Mucosa of rectum (tissue), 2 donors: ENCODE data around the gene MON1B.

Source experiments
- H3K27ac ChIP-seq, 2 donors: one replicate each; pipeline ENCODE4 v1.7.0; 2013; ENCODE audit warnings: inconsistent platforms in 2 of 2, low read depth in 2 of 2, low read length in 2 of 2
- H3K27me3 ChIP-seq, 2 donors: one replicate each; pipeline ENCODE4 v1.7.0; 2013; ENCODE audit warnings: low read length in 2 of 2; ENCODE audit not compliant: control insufficient read depth in 2 of 2, insufficient read depth in 2 of 2
- H3K36me3 ChIP-seq, 2 donors: one replicate each; pipeline ENCODE4 v1.7.0; 2013; ENCODE audit warnings: low read length in 2 of 2; ENCODE audit not compliant: control insufficient read depth in 2 of 2, insufficient read depth in 2 of 2
- H3K4me1 ChIP-seq, 2 donors: one replicate each; pipeline ENCODE4 v1.7.0; 2013; ENCODE audit warnings: low read length in 2 of 2, mild to moderate bottlenecking in 1 of 2; ENCODE audit not compliant: control insufficient read depth in 2 of 2, insufficient read depth in 2 of 2
- H3K4me3 ChIP-seq, 2 donors: one replicate each; pipeline ENCODE4 v1.7.0; 2013; ENCODE audit warnings: low read length in 2 of 2
- H3K9ac ChIP-seq, 2 donors: one replicate each; pipeline ENCODE4 v1.7.0; 2013; ENCODE audit warnings: low read length in 2 of 2, low read depth in 1 of 2, mild to moderate bottlenecking in 1 of 2
- H3K9me3 ChIP-seq, 2 donors: one replicate each; pipeline ENCODE4 v1.7.0; 2013; ENCODE audit warnings: low read length in 2 of 2; ENCODE audit not compliant: control insufficient read depth in 2 of 2
- donor health status: healthy.
- donor health status: Normal muscosa, but diverticular disease.

Gene MON1B

GRCh38 chr16:77213542-77214106, 22.6 kb downstream of the MON1B start:
- Histone ChIP-seq H3K27ac (no peak overlapping the region), H3K9ac (no peak overlapping the region), H3K27me3 (no peaks in the 10 kb centered on the region), H3K36me3 (no peaks in the 10 kb centered on the region), H3K4me1 (peaks cover 0 to 3% of the 10 kb centered on the region in 2 donors), H3K9me3 (no peaks in the 10 kb centered on the region), H3K4me3 (no peak overlapping the region)

GRCh38 chr16:77214411-77215138, 23.6 kb downstream of the MON1B start:
- Histone ChIP-seq H3K9ac (no peak overlapping the region), H3K4me3 (no peak overlapping the region), H3K27me3 (no peaks in the 10 kb centered on the region), H3K27ac (no peak overlapping the region), H3K9me3 (no peaks in the 10 kb centered on the region), H3K4me1 (peaks cover 0 to 3% of the 10 kb centered on the region in 2 donors), H3K36me3 (no peaks in the 10 kb centered on the region)

- Histone ChIP-seq H3K9ac (no peak overlapping the region), H3K27me3 (no peaks in the 10 kb centered on the region), H3K27ac (no peak overlapping the region), H3K36me3 (no peaks in the 10 kb centered on the region), H3K4me1 (no peaks in the 10 kb centered on the region), H3K4me3 (no peak overlapping the region), H3K9me3 (no peaks in the 10 kb centered on the region)
These were observed 28.4 kb downstream of the MON1B start for GRCh38 chr16:77219437-77219836.

GRCh38 chr16:77220427-77220826, 29.4 kb downstream of the MON1B start:
- Histone ChIP-seq H3K36me3 (no peaks in the 10 kb centered on the region), H3K9ac (no peak overlapping the region), H3K27me3 (no peaks in the 10 kb centered on the region), H3K27ac (no peak overlapping the region), H3K4me1 (no peaks in the 10 kb centered on the region), H3K9me3 (no peaks in the 10 kb centered on the region), H3K4me3 (no peak overlapping the region)

GRCh38 chr16:77221482-77221881, 30.5 kb downstream of the MON1B start:
- Histone ChIP-seq H3K36me3 (no peaks in the 10 kb centered on the region), H3K27me3 (peaks cover 0 to 2% of the 10 kb centered on the region in 2 donors), H3K9ac (no peak overlapping the region), H3K4me1 (no peaks in the 10 kb centered on the region), H3K4me3 (no peak overlapping the region), H3K9me3 (no peaks in the 10 kb centered on the region), H3K27ac (no peak overlapping the region)

- Histone ChIP-seq H3K9me3 (no peaks in the 10 kb centered on the region), H3K4me1 (no peaks in the 10 kb centered on the region), H3K36me3 (no peaks in the 10 kb centered on the region), H3K9ac (no peak overlapping the region), H3K27me3 (peaks cover 0 to 2% of the 10 kb centered on the region in 2 donors), H3K27ac (no peak overlapping the region), H3K4me3 (no peak overlapping the region)
These were observed 32.2 kb downstream of the MON1B start for GRCh38 chr16:77223184-77223583.

GRCh38 chr16:77225182-77225581, 34.2 kb downstream of the MON1B start:
- Histone ChIP-seq H3K27ac (no peak overlapping the region), H3K36me3 (no peaks in the 10 kb centered on the region)

GRCh38 chr16:77227745-77228144, 36.8 kb downstream of the MON1B start:
- H3K27ac ChIP-seq: no peak overlapping the region
- no peak overlapping the region for H3K4me3 ChIP-seq
- peaks cover 0 to 2% of the 10 kb centered on the region in 2 donors for H3K27me3 ChIP-seq
- H3K36me3 ChIP-seq: no peaks in the 10 kb centered on the region
- no peak overlapping the region for H3K9ac ChIP-seq
- H3K9me3 ChIP-seq: no peaks in the 10 kb centered on the region
- no peaks in the 10 kb centered on the region for H3K4me1 ChIP-seq

More at GRCh38 chr16:77225182-77225581, 34.2 kb downstream of the MON1B start:
- Histone ChIP-seq H3K4me1 (no peaks in the 10 kb centered on the region), H3K27me3 (peaks cover 0 to 2% of the 10 kb centered on the region in 2 donors), H3K9me3 (no peaks in the 10 kb centered on the region), H3K4me3 (no peak overlapping the region), H3K9ac (no peak overlapping the region)

- Histone ChIP-seq H3K9ac (no peak overlapping the region), H3K4me3 (no peak overlapping the region), H3K27ac (no peak overlapping the region), H3K27me3 (peaks cover 3 to 4% of the 10 kb centered on the region in 2 donors), H3K36me3 (no peaks in the 10 kb centered on the region), H3K4me1 (peaks cover 0 to 2% of the 10 kb centered on the region in 2 donors), H3K9me3 (no peaks in the 10 kb centered on the region)
These were observed 40.1 kb downstream of the MON1B start for GRCh38 chr16:77231047-77231446.

GRCh38 chr16:77233799-77234519, 43.0 kb downstream of the MON1B start:
- Histone ChIP-seq H3K9ac (no peak overlapping the region), H3K4me1 (peaks cover 0 to 2% of the 10 kb centered on the region in 2 donors), H3K27ac (no peak overlapping the region), H3K4me3 (no peak overlapping the region), H3K9me3 (no peaks in the 10 kb centered on the region), H3K36me3 (no peaks in the 10 kb centered on the region), H3K27me3 (peaks cover 3% of the 10 kb centered on the region in 2 donors)
